ENCODE data around the gene ADGRF3. TPM values are rescaled to one million over a fixed set of nuclear protein-coding genes. Genes with fewer than 3 reads are reported as not detected.

ADGRF3 gene
- total and polyA plus RNA-seq, 10 of the 15 experiments (the other 5 are each of a cell fraction or from before 2014, with no cell fraction given), result 0.03 to 3.1 (median 0.84) TPM

DNA sequence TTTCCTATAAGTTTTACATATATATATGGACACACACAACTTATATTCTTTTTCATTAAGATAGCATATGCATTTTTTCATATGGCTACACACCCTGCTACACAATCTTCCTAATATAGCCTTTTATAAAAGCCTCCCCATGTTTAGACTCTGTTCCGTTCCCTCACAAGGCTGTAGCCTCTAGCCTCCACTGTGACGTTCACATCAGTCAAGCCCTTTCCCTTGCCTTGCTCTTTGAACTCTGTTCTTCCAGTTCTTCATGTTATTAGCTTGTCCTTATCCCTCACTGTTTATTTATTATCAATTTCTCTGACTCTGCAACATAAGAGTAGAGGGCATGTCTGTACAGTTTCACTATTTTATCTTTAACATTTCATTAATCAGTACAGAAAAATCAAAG lies 63.0 kb downstream of the ADGRF3 start (continued):
- no peak for TF ChIP-seq STAT3 (IDR thresholded peaks at IDR 0.05; ENCODE audit: low read depth, low read length)
- TF ChIP-seq SIN3A (IDR thresholded peaks at IDR 0.05; ENCODE audit: low read depth, low read length), result no peak
- TF ChIP-seq SRF (IDR thresholded peaks at IDR 0.05; ENCODE audit: low read depth in 2 of 2, low read length in 2 of 2), result no peak
- TF ChIP-seq SUZ12 (IDR thresholded peaks at IDR 0.05; ENCODE audit: unreplicated experiment), result no peak

DNA sequence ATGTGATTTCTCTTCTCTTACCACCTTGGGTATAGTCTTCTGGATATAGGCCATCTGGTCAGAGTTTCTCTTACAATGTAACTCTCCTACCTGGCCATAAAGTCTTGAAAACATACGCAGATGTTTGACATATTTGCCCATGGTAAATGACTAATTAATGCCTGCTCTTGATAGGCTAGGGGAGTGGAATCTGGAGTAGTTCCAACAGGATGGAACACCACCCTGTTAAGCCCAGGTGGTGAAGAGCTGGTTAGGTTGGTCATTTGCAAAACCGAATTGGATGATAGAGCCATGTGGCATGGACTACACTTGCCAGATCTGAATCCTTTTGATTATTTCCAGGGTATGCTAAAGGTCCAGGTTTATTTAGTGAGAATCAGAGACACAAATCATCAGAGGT lies 65.4 kb downstream of the ADGRF3 start:
- no peak overlapping the region for H3K9ac ChIP-seq (ENCODE audit: control insufficient read depth, insufficient read depth, low read length)
- no peaks in the 10 kb centered on the region for H3K27me3 ChIP-seq (replicated peaks in 1 of 2; ENCODE audit: control insufficient read depth in 2 of 2, insufficient read depth in 2 of 2, low read length in 1 of 2)
- no peak for ATAC-seq
- ChIA-PET POLR2A (no interaction called here), SMC1A (ENCODE audit: uncharacterized antibody, unreplicated experiment) (interaction anchor here (1.0 to 1.1 kb wide), 2 partner anchors 11 to 43 kb away, joined by 3 to 4 read pairs; no protein-coding TSS in a partner anchor), CTCF (interaction anchor here (0.6 kb wide), 1 partner anchor 73 kb away, joined by 3 read pairs; no protein-coding TSS in a partner anchor), RAD21 (ENCODE audit: unreplicated experiment) (no interaction called here)
- intact Hi-C loops (cut with micrococcal nuclease; ENCODE audit: unreplicated experiment), result no loop called here
- H3K79me2 ChIP-seq (ENCODE audit: control insufficient read depth, insufficient read depth, low read length), result no peaks in the 10 kb centered on the region
- FAIRE-seq, result no peak
- in situ Hi-C loops (cut with MboI), result no loop called here
- 100% methylated on average over 2 of the region's 2 CpGs for WGBS (ENCODE audit: insufficient coverage, insufficient replicate concordance, low lambda C conversion rate, missing lambda C conversion rate)
- BruUV-seq (replicated peaks), result no TSS peak
- H3K4me3 ChIP-seq, result no peak overlapping the region
- H4K20me1 ChIP-seq (ENCODE audit: control insufficient read depth, insufficient read depth), result no peaks in the 10 kb centered on the region
- no peaks in the 10 kb centered on the region for H3K4me1 ChIP-seq (ENCODE audit: control insufficient read depth, insufficient read depth, low read length)
- no peaks in the 10 kb centered on the region for H3K9me3 ChIP-seq (replicated peaks; ENCODE audit: control insufficient read depth, insufficient read depth, low read length)
- H3K27ac ChIP-seq (ENCODE audit: control insufficient read depth, insufficient read depth), result no peak overlapping the region
- H2AFZ ChIP-seq (ENCODE audit: control insufficient read depth, low read depth, low read length), result no peak overlapping the region
- no peak for DNase-seq (ENCODE audit: low read depth, low spot score)
- peaks cover 3 to 28% of the 10 kb centered on the region in 2 experiments for H3K36me3 ChIP-seq (ENCODE audit: control insufficient read depth in 2 of 2, insufficient read depth in 2 of 2, low read length in 1 of 2)
- no peak overlapping the region for H3K4me2 ChIP-seq (ENCODE audit: control insufficient read depth, insufficient read depth)
- TF ChIP-seq FOS (IDR thresholded peaks at IDR 0.05; ENCODE audit: borderline replicate concordance, extremely low read depth, insufficient read length), result no peak
- TF ChIP-seq, protein P1, sequence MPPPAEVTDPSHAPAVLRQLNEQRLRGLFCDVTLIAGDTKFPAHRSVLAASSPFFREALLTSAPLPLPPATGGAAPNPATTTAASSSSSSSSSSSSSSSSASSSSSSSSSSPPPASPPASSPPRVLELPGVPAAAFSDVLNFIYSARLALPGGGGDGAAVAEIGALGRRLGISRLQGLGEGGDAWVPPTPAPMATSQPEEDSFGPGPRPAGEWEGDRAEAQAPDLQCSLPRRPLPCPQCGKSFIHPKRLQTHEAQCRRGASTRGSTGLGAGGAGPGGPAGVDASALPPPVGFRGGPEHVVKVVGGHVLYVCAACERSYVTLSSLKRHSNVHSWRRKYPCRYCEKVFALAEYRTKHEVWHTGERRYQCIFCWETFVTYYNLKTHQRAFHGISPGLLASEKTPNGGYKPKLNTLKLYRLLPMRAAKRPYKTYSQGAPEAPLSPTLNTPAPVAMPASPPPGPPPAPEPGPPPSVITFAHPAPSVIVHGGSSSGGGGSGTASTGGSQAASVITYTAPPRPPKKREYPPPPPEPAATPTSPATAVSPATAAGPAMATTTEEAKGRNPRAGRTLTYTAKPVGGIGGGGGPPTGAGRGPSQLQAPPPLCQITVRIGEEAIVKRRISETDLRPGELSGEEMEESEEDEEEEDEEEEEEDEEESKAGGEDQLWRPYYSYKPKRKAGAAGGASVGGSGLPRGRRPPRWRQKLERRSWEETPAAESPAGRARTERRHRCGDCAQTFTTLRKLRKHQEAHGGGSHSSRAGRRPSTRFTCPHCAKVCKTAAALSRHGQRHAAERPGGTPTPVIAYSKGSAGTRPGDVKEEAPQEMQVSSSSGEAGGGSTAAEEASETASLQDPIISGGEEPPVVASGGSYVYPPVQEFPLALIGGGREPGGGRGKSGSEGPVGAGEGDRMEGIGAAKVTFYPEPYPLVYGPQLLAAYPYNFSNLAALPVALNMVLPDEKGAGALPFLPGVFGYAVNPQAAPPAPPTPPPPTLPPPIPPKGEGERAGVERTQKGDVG (CRISPR knock-in tag; IDR thresholded peaks at IDR 0.05), result no peak
- TF ChIP-seq ZNF274 (IDR thresholded peaks at IDR 0.05; ENCODE audit: insufficient read depth, insufficient read length), result no peak
- no peak for TF ChIP-seq BRCA1 (IDR thresholded peaks at IDR 0.05; ENCODE audit: low read depth, low read length)
- TF ChIP-seq, protein P2, sequence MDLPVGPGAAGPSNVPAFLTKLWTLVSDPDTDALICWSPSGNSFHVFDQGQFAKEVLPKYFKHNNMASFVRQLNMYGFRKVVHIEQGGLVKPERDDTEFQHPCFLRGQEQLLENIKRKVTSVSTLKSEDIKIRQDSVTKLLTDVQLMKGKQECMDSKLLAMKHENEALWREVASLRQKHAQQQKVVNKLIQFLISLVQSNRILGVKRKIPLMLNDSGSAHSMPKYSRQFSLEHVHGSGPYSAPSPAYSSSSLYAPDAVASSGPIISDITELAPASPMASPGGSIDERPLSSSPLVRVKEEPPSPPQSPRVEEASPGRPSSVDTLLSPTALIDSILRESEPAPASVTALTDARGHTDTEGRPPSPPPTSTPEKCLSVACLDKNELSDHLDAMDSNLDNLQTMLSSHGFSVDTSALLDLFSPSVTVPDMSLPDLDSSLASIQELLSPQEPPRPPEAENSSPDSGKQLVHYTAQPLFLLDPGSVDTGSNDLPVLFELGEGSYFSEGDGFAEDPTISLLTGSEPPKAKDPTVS (IDR thresholded peaks at IDR 0.05; ENCODE audit: low read depth, low read length), result no peak
- TF ChIP-seq HCFC1 (IDR thresholded peaks at IDR 0.05; ENCODE audit: low read length), result no peak
- TF ChIP-seq, protein P3, sequence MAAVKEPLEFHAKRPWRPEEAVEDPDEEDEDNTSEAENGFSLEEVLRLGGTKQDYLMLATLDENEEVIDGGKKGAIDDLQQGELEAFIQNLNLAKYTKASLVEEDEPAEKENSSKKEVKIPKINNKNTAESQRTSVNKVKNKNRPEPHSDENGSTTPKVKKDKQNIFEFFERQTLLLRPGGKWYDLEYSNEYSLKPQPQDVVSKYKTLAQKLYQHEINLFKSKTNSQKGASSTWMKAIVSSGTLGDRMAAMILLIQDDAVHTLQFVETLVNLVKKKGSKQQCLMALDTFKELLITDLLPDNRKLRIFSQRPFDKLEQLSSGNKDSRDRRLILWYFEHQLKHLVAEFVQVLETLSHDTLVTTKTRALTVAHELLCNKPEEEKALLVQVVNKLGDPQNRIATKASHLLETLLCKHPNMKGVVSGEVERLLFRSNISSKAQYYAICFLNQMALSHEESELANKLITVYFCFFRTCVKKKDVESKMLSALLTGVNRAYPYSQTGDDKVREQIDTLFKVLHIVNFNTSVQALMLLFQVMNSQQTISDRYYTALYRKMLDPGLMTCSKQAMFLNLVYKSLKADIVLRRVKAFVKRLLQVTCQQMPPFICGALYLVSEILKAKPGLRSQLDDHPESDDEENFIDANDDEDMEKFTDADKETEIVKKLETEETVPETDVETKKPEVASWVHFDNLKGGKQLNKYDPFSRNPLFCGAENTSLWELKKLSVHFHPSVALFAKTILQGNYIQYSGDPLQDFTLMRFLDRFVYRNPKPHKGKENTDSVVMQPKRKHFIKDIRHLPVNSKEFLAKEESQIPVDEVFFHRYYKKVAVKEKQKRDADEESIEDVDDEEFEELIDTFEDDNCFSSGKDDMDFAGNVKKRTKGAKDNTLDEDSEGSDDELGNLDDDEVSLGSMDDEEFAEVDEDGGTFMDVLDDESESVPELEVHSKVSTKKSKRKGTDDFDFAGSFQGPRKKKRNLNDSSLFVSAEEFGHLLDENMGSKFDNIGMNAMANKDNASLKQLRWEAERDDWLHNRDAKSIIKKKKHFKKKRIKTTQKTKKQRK (IDR thresholded peaks at IDR 0.05; ENCODE audit: low read depth, low read length), result no peak
- TF ChIP-seq ZNF24 (IDR thresholded peaks at IDR 0.05), result no peak
- no peak for TF ChIP-seq FOXM1 (IDR thresholded peaks at IDR 0.05; ENCODE audit: low read depth, low read length)

All from GM12878 (cell line).